Thyroid gland (tissue), 4 donors: ENCODE results near the gene TNFSF13B. TPM values are rescaled to one million over a fixed set of nuclear protein-coding genes. Genes with fewer than 3 reads are reported as not detected.

ENCODE experiments used
- DNase-seq, 2 donors: peaks; one replicate each; pipeline ENCODE4 v3.0.0-alpha.2; 2019
- H3K27ac ChIP-seq, 3 donors: fragments of 200-600 bp; sonication (generic); 1 replicate in 2 of 3; 2 replicates in 1 of 3; pipeline ENCODE4 v1.5.1; 2016 to 2019; ENCODE audit warnings: mild to moderate bottlenecking in 1 of 3, moderate library complexity in 1 of 3
- H3K27me3 ChIP-seq: fragments of 200-600 bp; sonication (generic); one replicate; pipeline ENCODE4 v1.5.1; 2019
- H3K36me3 ChIP-seq, 2 donors: fragments of 200-600 bp; sonication (generic); one replicate each; pipeline ENCODE4 v1.5.1; 2016 to 2019
- H3K4me1 ChIP-seq, 2 donors: fragments of 200-600 bp; sonication (generic); one replicate each; pipeline ENCODE4 v1.5.1; 2017 to 2019
- H3K4me3 ChIP-seq, 3 donors: fragments of 200-600 bp; sonication (generic); replicated peaks in 1 of 3; 1 replicate in 2 of 3; 2 replicates in 1 of 3; pipeline ENCODE4 v1.5.1; 2016; ENCODE audit warnings: mild to moderate bottlenecking in 1 of 3
- H3K9me3 ChIP-seq: fragments of 200-600 bp; sonication (generic); one replicate; pipeline ENCODE4 v1.5.1; 2017
- CTCF ChIP-seq, 6 experiments: fragments of 200-600 bp in 3 of 6; fragments of 450-650 bp in 3 of 6; sonication (generic) in 3 of 6; IDR thresholded peaks; one replicate each; pipeline ENCODE4 v1.5.1; 2016 to 2019; ENCODE audit warnings: antibody characterized with exemption in 6 of 6, mild to moderate bottlenecking in 2 of 6, inconsistent platforms in 1 of 6, moderate library complexity in 1 of 6
- POLR2A ChIP-seq, 2 donors: fragments of 450-650 bp; IDR thresholded peaks; one replicate each; pipeline ENCODE4 v1.6.1; 2017; ENCODE audit warnings: antibody characterized with exemption in 2 of 2, mild to moderate bottlenecking in 2 of 2, moderate library complexity in 1 of 2
- WGBS, 2 donors: methylation state at CpG; one replicate each; pipeline ENCODE4 v1.1.5; 2017; 5-methylcytosine and 5-hydroxymethylcytosine counted together
- intact Hi-C: fragments of 100-400 bp; cut with DNase I; formaldehyde crosslinking; loops from one replicate; pipeline ENCODE4 v1.15.1; 2023
- total RNA-seq, 4 donors: library from RNA; depleted of rRNA; stranded (reverse); fragments of >200 nt; gene quantifications; one replicate each; pipeline ENCODE4 v1.2.3, GENCODE V29; 2016

TNFSF13B gene
- total RNA-seq, 4 donors from 2014 or later: 1.3 to 4.6 (median 2.6) TPM

DNA sequence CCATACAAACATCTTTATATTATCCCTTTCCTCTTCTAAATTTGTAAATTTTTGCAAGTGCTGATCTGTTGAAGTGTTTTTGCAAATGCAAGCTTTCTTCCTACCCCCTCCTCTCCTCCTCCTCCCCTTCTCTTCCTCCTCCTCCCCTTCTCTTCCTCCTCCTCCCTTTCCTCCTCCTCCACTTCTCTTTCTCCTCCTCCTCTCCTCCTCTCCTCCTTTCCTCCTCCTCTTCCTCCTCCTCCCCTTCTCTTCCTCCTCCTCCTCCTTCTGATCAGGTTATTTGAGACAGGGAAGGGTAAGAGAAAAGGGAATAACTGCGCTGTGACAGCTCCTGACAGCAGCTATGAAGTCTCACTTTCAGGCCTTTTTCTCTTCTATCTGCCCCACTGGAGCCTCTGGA lies 8.9 kb downstream of the TNFSF13B start:
- WGBS, 2 donors: 98 to 100% methylated on average over 1 of the region's 1 CpG

DNA sequence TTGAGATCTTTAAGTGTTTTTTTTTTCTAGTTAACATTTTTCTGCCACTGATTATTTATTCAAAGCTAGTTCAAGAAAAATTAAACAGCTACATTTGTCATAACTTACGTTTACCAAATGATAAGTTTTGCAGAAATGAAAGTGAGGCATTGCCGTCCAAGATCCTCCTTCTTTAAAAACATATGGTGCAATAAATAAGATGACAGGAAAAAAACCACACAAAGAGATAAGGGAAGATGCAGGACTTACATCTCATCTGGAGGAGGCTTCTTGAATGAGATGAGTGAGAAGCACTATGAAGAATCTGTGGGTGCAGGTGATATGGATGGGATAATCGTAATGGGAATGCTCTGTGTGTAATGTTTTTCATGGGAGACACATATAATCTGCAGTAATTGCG lies 12.4 kb downstream of the TNFSF13B start:
- no peak for DNase-seq
- 83 to 85% methylated on average over 4 of the region's 4 CpGs for WGBS, 2 donors

More for the DNA sequence above, 8.9 kb downstream of the TNFSF13B start:
- TF ChIP-seq POLR2A (IDR thresholded peaks at IDR 0.05): no peak
- no peak for TF ChIP-seq CTCF (IDR thresholded peaks at IDR 0.05)
- DNase-seq: no peak
- Histone ChIP-seq H3K9me3 (no peaks in the 10 kb centered on the region), H3K36me3 (no peaks in the 10 kb centered on the region), H3K27ac (no peak overlapping the region), H3K4me3 (no peak overlapping the region), H3K4me1 (peaks cover 0 to 9% of the 10 kb centered on the region in 2 donors), H3K27me3 (no peaks in the 10 kb centered on the region)
- intact Hi-C loops: no loop called here

DNA sequence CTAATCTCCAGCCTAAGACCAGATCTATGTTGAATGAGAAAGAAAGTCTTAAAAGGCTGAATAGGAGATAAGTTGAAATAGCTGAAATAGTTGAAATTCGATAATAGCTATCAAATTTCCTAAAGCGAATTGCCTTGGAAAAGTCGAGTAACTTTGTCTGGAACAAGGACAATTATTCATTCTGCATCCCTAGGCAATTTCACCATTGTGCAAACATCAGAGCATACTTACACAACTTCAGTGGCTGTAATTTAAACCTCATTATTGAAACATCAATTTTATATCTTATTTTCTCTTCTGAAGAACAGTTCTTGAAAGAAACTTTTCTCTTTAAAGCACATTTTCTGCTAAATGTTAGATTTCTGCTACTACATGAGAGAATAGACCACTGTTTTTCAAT lies 13.6 kb downstream of the TNFSF13B start:
- 62 to 77% methylated on average over 3 of the region's 3 CpGs for WGBS, 2 donors
- no peaks in the 10 kb centered on the region for H3K36me3 ChIP-seq
- TF ChIP-seq POLR2A (IDR thresholded peaks at IDR 0.05) (no peak), CTCF (IDR thresholded peaks at IDR 0.05) (no peak)
- no peaks in the 10 kb centered on the region for H3K27me3 ChIP-seq
- no peaks in the 10 kb centered on the region for H3K4me1 ChIP-seq
- no peak overlapping the region for H3K4me3 ChIP-seq
- H3K9me3 ChIP-seq: no peaks in the 10 kb centered on the region
- intact Hi-C loops: no loop called here
- no peak overlapping the region for H3K27ac ChIP-seq
- no peak for DNase-seq

More for the DNA sequence above, 12.4 kb downstream of the TNFSF13B start:
- intact Hi-C loops: no loop called here
- H3K36me3 ChIP-seq: no peaks in the 10 kb centered on the region
- H3K27ac ChIP-seq: no peak overlapping the region
- no peaks in the 10 kb centered on the region for H3K4me1 ChIP-seq
- no peaks in the 10 kb centered on the region for H3K9me3 ChIP-seq
- H3K4me3 ChIP-seq: no peak overlapping the region
- no peaks in the 10 kb centered on the region for H3K27me3 ChIP-seq
- TF ChIP-seq POLR2A (IDR thresholded peaks at IDR 0.05) (no peak), CTCF (IDR thresholded peaks at IDR 0.05) (no peak)

- 72 to 78% methylated on average over 6 of the region's 6 CpGs for WGBS, 2 donors
- no peak for DNase-seq
- TF ChIP-seq POLR2A (IDR thresholded peaks at IDR 0.05): no peak
- TF ChIP-seq CTCF (IDR thresholded peaks at IDR 0.05): no peak
- H3K27me3 ChIP-seq: no peaks in the 10 kb centered on the region
- H3K9me3 ChIP-seq: no peaks in the 10 kb centered on the region
- H3K27ac ChIP-seq: no peak overlapping the region
- no peak overlapping the region for H3K4me3 ChIP-seq
- H3K4me1 ChIP-seq: no peaks in the 10 kb centered on the region
- H3K36me3 ChIP-seq: no peaks in the 10 kb centered on the region
- intact Hi-C loops: no loop called here
These were observed 19.2 kb downstream of the TNFSF13B start for GRCh38 chr13:108288741-108289140.

GRCh38 chr13:108289819-108290218 lies 20.3 kb downstream of the TNFSF13B start:
- WGBS, 2 donors: 25 to 33% methylated on average over 1 of the region's 1 CpG
- intact Hi-C loops: no loop called here
- Histone ChIP-seq H3K36me3 (no peaks in the 10 kb centered on the region), H3K27me3 (no peaks in the 10 kb centered on the region), H3K4me3 (no peak overlapping the region), H3K9me3 (no peaks in the 10 kb centered on the region), H3K4me1 (no peaks in the 10 kb centered on the region), H3K27ac (no peak overlapping the region)
- no peak for DNase-seq
- TF ChIP-seq CTCF (IDR thresholded peaks at IDR 0.05) (no peak), POLR2A (IDR thresholded peaks at IDR 0.05) (no peak)
